Natural killer cell (primary cell): Measurements from ENCODE around the gene PROM2. TPM values are rescaled to one million over a fixed set of nuclear protein-coding genes. Genes with fewer than 3 reads are reported as not detected.

Experiments
- ATAC-seq, 3 donors: fragments of 150-1000 bp in 2 of 3; fragments of 200-7000 bp in 1 of 3; cut with Tn5 transposase; 1 replicate in 1 of 3; 2 replicates in 2 of 3; pipeline ENCODE4 v1.10.0; 2021; ENCODE audit warnings: mild to moderate bottlenecking in 2 of 3, moderate library complexity in 2 of 3
- DNase-seq, 2 donors: peaks; one replicate each; pipeline versions ENCODE4 v3.0.0 to v3.0.0-alpha.2; 2013 to 2021; ENCODE audit warnings: mixed read lengths in 1 of 2
- H3K27ac ChIP-seq: one replicate; pipeline ENCODE4 v1.5.1; 2013; ENCODE audit warnings: mild to moderate bottlenecking, low read length
- H3K27me3 ChIP-seq: one replicate; pipeline ENCODE4 v1.6.1; 2013; ENCODE audit warnings: low read length; ENCODE audit not compliant: control insufficient read depth, insufficient read depth
- H3K36me3 ChIP-seq: one replicate; pipeline ENCODE4 v1.6.1; 2013; ENCODE audit warnings: low read length; ENCODE audit not compliant: control insufficient read depth, insufficient read depth
- H3K4me1 ChIP-seq: one replicate; pipeline ENCODE4 v1.6.1; 2013; ENCODE audit warnings: low read length; ENCODE audit not compliant: control insufficient read depth, insufficient read depth
- H3K4me3 ChIP-seq: one replicate; pipeline ENCODE4 v1.5.1; 2013; ENCODE audit warnings: low read length
- H3K9me3 ChIP-seq: one replicate; pipeline ENCODE4 v1.6.1; 2013; ENCODE audit warnings: low read length; ENCODE audit not compliant: control insufficient read depth, insufficient read depth
- H3K27ac Mint-ChIP-seq, 2 donors: one replicate each; pipeline ENCODE4 v1.8.0; 2022; ENCODE audit warnings: mild to moderate bottlenecking in 2 of 2, mixed read lengths in 2 of 2, moderate library complexity in 1 of 2
- H3K27me3 Mint-ChIP-seq, 2 donors: one replicate each; pipeline ENCODE4 v1.8.0; 2022; ENCODE audit warnings: low read depth in 2 of 2, mixed read lengths in 2 of 2
- H3K36me3 Mint-ChIP-seq: one replicate; pipeline ENCODE4 v1.8.0; 2022; ENCODE audit warnings: mixed read lengths
- H3K4me1 Mint-ChIP-seq, 2 donors: one replicate each; pipeline ENCODE4 v1.8.0; 2022; ENCODE audit warnings: mixed read lengths in 2 of 2
- H3K4me3 Mint-ChIP-seq: one replicate; pipeline ENCODE4 v1.8.0; 2022; ENCODE audit warnings: mild to moderate bottlenecking, moderate library complexity, mixed read lengths
- H3K9me3 Mint-ChIP-seq, 2 donors: one replicate each; pipeline ENCODE4 v1.8.0; 2022; ENCODE audit warnings: mixed read lengths in 2 of 2
- WGBS: methylation state at CpG from one replicate; pipeline ENCODE4 v1.1.7; 2013; ENCODE audit warnings: missing lambda C conversion rate; ENCODE audit not compliant: insufficient coverage; 5-methylcytosine and 5-hydroxymethylcytosine counted together
- intact Hi-C: fragments of 100-400 bp; cut with micrococcal nuclease; formaldehyde crosslinking; loops from one replicate; pipeline ENCODE4 v1.14.2; 2022
- total RNA-seq, 4 donors: library from RNA; stranded (reverse); fragments of 120-200 nt in 1 of 4; gene quantifications; one replicate each; pipeline versions ENCODE4 v1.2.3 to v1.2.4, GENCODE V29; 2013 to 2022
- TF ChIP-seq, protein P1 (sequence below): fragments of 200-600 bp; IDR thresholded peaks from one replicate; pipeline ENCODE4 v1.8.0; 2022; ENCODE audit warnings: antibody characterized with exemption

PROM2 gene
- total RNA-seq, 3 donors from 2014 or later (not counting 1 experiment from before 2014, with no cell fraction given): 0.64 to 1.1 (median 0.70) TPM

GRCh38 chr2:95287336-95287735, 13.1 kb downstream of the PROM2 start:
- Mint-ChIP-seq H3K36me3 (no peaks in the 10 kb centered on the region), H3K4me1 (no peaks in the 10 kb centered on the region), H3K9me3 (peaks cover 2 to 5% of the 10 kb centered on the region in 2 donors), H3K27me3 (no peaks in the 10 kb centered on the region), H3K27ac (no peak overlapping the region), H3K4me3 (no peak overlapping the region)
- intact Hi-C loops: no loop called here
- Histone ChIP-seq H3K4me1 (no peaks in the 10 kb centered on the region), H3K36me3 (no peaks in the 10 kb centered on the region), H3K4me3 (no peak overlapping the region), H3K9me3 (peaks cover 3% of the 10 kb centered on the region), H3K27ac (no peak overlapping the region), H3K27me3 (no peaks in the 10 kb centered on the region)
- WGBS: 82% methylated on average over 7 of the region's 8 CpGs
- DNase-seq (no peak), ATAC-seq (no peak)
- TF ChIP-seq, protein P1, sequence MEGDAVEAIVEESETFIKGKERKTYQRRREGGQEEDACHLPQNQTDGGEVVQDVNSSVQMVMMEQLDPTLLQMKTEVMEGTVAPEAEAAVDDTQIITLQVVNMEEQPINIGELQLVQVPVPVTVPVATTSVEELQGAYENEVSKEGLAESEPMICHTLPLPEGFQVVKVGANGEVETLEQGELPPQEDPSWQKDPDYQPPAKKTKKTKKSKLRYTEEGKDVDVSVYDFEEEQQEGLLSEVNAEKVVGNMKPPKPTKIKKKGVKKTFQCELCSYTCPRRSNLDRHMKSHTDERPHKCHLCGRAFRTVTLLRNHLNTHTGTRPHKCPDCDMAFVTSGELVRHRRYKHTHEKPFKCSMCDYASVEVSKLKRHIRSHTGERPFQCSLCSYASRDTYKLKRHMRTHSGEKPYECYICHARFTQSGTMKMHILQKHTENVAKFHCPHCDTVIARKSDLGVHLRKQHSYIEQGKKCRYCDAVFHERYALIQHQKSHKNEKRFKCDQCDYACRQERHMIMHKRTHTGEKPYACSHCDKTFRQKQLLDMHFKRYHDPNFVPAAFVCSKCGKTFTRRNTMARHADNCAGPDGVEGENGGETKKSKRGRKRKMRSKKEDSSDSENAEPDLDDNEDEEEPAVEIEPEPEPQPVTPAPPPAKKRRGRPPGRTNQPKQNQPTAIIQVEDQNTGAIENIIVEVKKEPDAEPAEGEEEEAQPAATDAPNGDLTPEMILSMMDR: no peak

DNA sequence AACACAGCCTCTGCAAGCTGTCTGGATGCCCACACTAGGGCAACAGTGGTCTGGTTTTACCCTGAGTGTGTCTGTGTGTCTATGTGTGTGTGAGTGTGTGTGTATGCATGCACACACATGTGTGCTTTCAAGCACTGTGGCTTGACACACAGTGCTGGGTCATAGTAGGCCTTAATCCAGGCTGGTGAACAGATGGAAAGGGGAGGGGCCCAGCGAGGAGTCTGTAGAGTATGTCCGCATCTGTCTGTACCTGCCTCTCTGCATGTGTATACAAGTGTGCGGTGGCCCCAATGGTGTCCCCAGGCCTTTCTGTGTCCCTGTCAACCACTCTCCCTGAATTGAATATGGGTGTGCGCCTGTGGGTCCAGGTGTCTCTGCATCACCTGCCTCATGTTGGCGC, 13.6 kb downstream of the PROM2 start:
- H3K4me1 Mint-ChIP-seq: no peaks in the 10 kb centered on the region

DNA sequence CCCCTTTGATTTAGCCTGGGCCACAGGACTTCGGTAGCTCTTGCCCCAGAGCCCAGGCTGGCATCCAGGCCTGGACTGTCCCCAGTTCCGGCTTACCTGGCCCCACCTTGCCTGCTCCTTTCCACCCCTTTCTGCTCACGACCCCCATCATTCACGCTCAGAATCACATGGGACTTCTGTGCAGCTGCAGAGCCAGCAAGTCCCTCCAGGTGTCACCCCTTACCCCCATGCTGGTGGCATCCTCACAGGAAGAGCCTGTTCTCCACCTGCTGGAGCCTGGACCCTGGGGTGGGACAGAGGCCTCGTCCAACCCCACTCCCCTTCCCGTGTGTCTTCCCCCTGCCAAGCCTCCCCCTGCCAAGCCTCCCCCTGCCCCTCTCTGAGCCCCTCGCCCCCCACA, 15.0 kb downstream of the PROM2 start:
- H3K9me3 Mint-ChIP-seq: peaks cover 2 to 5% of the 10 kb centered on the region in 2 donors
- H3K27ac Mint-ChIP-seq: no peak overlapping the region
- Histone ChIP-seq H3K4me3 (no peak overlapping the region), H3K27me3 (no peaks in the 10 kb centered on the region), H3K9me3 (peaks cover 3% of the 10 kb centered on the region), H3K4me1 (no peaks in the 10 kb centered on the region), H3K36me3 (no peaks in the 10 kb centered on the region), H3K27ac (no peak overlapping the region)
- ATAC-seq: no peak
- intact Hi-C loops: no loop called here
- H3K27me3 Mint-ChIP-seq: no peaks in the 10 kb centered on the region
- DNase-seq: no peak
- H3K4me1 Mint-ChIP-seq: no peaks in the 10 kb centered on the region
- TF ChIP-seq, protein P1: no peak
- H3K4me3 Mint-ChIP-seq: no peak overlapping the region
- H3K36me3 Mint-ChIP-seq: no peaks in the 10 kb centered on the region
- 72% methylated on average over 7 of the region's 7 CpGs for WGBS

More for the DNA sequence above, 13.6 kb downstream of the PROM2 start:
- Histone ChIP-seq H3K4me3 (no peak overlapping the region), H3K27ac (no peak overlapping the region), H3K36me3 (no peaks in the 10 kb centered on the region), H3K9me3 (peaks cover 3% of the 10 kb centered on the region), H3K27me3 (no peaks in the 10 kb centered on the region), H3K4me1 (no peaks in the 10 kb centered on the region)
- WGBS: 91% methylated on average over 5 of the region's 5 CpGs
- intact Hi-C loops: no loop called here
- Mint-ChIP-seq H3K36me3 (no peaks in the 10 kb centered on the region), H3K9me3 (peaks cover 2 to 5% of the 10 kb centered on the region in 2 donors), H3K27me3 (no peaks in the 10 kb centered on the region), H3K27ac (no peak overlapping the region), H3K4me3 (no peak overlapping the region)
- DNase-seq: no peak
- TF ChIP-seq, protein P1: no peak
- ATAC-seq: no peak

DNA sequence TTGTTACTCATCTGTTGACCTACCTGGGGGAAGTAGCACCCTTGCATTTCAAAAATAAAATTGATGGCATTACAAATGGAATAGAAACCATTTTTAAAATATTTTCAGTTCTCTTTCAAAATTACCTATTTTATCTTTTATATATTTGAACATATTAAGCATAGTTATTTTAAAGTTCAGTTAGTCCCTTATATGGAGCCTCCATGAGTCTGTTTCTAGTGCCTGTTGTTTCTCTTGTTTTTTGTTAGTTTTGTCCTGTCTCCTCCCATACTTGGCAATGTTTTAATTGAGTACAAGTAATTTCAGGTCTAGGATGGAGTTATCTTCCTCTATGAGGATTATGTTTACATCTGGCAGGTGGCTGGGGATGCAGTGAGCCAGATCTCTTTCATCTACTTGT, 17.0 kb downstream of the PROM2 start:
- Histone ChIP-seq H3K36me3 (no peaks in the 10 kb centered on the region), H3K27me3 (no peaks in the 10 kb centered on the region), H3K9me3 (peaks cover 3% of the 10 kb centered on the region), H3K4me3 (no peak overlapping the region), H3K4me1 (no peaks in the 10 kb centered on the region), H3K27ac (no peak overlapping the region)
- Mint-ChIP-seq H3K4me1 (no peaks in the 10 kb centered on the region), H3K4me3 (no peak overlapping the region), H3K9me3 (peaks cover 2 to 5% of the 10 kb centered on the region in 2 donors), H3K27ac (no peak overlapping the region), H3K27me3 (no peaks in the 10 kb centered on the region), H3K36me3 (no peaks in the 10 kb centered on the region)
- no peak for DNase-seq
- TF ChIP-seq, protein P1: no peak
- intact Hi-C loops: no loop called here
- ATAC-seq: no peak
